ENCODE measurements around the gene RAP1GAP2.

DNA sequence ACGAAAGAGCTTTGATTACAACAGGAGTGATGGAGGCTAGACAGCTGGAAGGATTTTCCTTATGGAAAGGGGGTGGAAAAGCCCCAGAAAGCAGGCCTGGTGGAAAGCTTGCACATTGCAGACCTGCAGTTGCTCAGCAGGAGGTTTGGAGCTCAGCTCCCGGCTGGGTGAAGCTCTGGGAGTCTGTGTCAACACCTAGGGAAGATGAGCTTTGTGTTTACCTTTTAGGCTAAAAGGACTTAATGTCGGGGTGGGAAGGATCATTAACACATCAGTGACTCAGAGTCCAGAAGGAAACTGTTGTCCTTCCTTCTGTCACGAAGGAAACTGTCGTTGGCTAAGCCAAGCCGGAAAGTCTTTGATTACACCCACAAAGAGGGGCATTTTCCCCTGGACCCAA lies 48.2 kb downstream of the RAP1GAP2 start:
- TF ChIP-seq, protein P1, sequence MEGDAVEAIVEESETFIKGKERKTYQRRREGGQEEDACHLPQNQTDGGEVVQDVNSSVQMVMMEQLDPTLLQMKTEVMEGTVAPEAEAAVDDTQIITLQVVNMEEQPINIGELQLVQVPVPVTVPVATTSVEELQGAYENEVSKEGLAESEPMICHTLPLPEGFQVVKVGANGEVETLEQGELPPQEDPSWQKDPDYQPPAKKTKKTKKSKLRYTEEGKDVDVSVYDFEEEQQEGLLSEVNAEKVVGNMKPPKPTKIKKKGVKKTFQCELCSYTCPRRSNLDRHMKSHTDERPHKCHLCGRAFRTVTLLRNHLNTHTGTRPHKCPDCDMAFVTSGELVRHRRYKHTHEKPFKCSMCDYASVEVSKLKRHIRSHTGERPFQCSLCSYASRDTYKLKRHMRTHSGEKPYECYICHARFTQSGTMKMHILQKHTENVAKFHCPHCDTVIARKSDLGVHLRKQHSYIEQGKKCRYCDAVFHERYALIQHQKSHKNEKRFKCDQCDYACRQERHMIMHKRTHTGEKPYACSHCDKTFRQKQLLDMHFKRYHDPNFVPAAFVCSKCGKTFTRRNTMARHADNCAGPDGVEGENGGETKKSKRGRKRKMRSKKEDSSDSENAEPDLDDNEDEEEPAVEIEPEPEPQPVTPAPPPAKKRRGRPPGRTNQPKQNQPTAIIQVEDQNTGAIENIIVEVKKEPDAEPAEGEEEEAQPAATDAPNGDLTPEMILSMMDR (tag by site-specific recombination; IDR thresholded peaks at IDR 0.05): no peak
- TF ChIP-seq ZNF549 (tag by site-specific recombination; IDR thresholded peaks at IDR 0.05): no peak
- TF ChIP-seq, protein P2, sequence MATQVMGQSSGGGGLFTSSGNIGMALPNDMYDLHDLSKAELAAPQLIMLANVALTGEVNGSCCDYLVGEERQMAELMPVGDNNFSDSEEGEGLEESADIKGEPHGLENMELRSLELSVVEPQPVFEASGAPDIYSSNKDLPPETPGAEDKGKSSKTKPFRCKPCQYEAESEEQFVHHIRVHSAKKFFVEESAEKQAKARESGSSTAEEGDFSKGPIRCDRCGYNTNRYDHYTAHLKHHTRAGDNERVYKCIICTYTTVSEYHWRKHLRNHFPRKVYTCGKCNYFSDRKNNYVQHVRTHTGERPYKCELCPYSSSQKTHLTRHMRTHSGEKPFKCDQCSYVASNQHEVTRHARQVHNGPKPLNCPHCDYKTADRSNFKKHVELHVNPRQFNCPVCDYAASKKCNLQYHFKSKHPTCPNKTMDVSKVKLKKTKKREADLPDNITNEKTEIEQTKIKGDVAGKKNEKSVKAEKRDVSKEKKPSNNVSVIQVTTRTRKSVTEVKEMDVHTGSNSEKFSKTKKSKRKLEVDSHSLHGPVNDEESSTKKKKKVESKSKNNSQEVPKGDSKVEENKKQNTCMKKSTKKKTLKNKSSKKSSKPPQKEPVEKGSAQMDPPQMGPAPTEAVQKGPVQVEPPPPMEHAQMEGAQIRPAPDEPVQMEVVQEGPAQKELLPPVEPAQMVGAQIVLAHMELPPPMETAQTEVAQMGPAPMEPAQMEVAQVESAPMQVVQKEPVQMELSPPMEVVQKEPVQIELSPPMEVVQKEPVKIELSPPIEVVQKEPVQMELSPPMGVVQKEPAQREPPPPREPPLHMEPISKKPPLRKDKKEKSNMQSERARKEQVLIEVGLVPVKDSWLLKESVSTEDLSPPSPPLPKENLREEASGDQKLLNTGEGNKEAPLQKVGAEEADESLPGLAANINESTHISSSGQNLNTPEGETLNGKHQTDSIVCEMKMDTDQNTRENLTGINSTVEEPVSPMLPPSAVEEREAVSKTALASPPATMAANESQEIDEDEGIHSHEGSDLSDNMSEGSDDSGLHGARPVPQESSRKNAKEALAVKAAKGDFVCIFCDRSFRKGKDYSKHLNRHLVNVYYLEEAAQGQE (tag by site-specific recombination; IDR thresholded peaks at IDR 0.05): no peak
- TF ChIP-seq ZNF548 (tag by site-specific recombination; IDR thresholded peaks at IDR 0.05): no peak
- TF ChIP-seq ZBTB20 (tag by site-specific recombination; IDR thresholded peaks at IDR 0.05): no peak
- TF ChIP-seq PBX3 (CRISPR knock-in tag; IDR thresholded peaks at IDR 0.05): no peak
- TF ChIP-seq ZBTB1 (tag by site-specific recombination; IDR thresholded peaks at IDR 0.05): no peak
- no peak for TF ChIP-seq ZNF404 (tag by site-specific recombination; IDR thresholded peaks at IDR 0.05)
- TF ChIP-seq ZNF473 (tag by site-specific recombination; IDR thresholded peaks at IDR 0.05): no peak
- no peak for TF ChIP-seq OVOL3 (tag by site-specific recombination; IDR thresholded peaks at IDR 0.05)
- TF ChIP-seq ZBTB7A (tag by site-specific recombination; IDR thresholded peaks at IDR 0.05; ENCODE audit: low read depth): no peak
- no peak for TF ChIP-seq ZFP69B (tag by site-specific recombination; IDR thresholded peaks at IDR 0.05)
